Endothelial cell of umbilical vein (primary cell): ENCODE measurements around the gene QARS1. TPM values are rescaled to one million over a fixed set of nuclear protein-coding genes. Genes with fewer than 3 reads are reported as not detected.

ENCODE experiments used
- BruUV-seq: library from RNA; stranded (reverse); fragments of 400-500 nt; replicated peaks from 2 replicates; lab custom pipeline; 2021; lab: Mats Ljungman, UMichigan
- CTCF ChIA-PET: fragments of 300-600, 350-600 bp; sonication (Branson Sonifier 250); formaldehyde crosslinking; loops from one replicate; lab custom pipeline; 2021; ENCODE audit warnings: antibody characterized with exemption, inconsistent platforms; lab: Charles Lee
- POLR2A ChIA-PET: fragments of 300-600, 350-600 bp; sonication (Branson Sonifier 250); formaldehyde crosslinking; loops from one replicate; lab custom pipeline; 2021; ENCODE audit warnings: antibody characterized with exemption, inconsistent platforms; lab: Charles Lee
- DNase-seq: peaks from one replicate; pipeline ENCODE4 v3.0.0-alpha.2; 2011; ENCODE audit warnings: low read depth, low spot score
- FAIRE-seq: peaks from 2 replicates; lab custom pipeline; 2011; peaks lifted over from hg19 to GRCh38; lab: Jason Lieb, UNC
- H2AFZ ChIP-seq: 2 replicates; pipeline ENCODE4 v1.6.0; 2012; ENCODE audit warnings: low read depth, low read length, control low read depth, inconsistent platforms
- H3K27ac ChIP-seq: 2 replicates; pipeline ENCODE4 v1.5.1; 2011; ENCODE audit warnings: low read depth, mild to moderate bottlenecking, control low read depth, low read length, moderate library complexity; ENCODE audit not compliant: insufficient read depth
- H3K27me3 ChIP-seq, 2 experiments: 2 replicates each; pipeline versions ENCODE4 v1.6.0 to v1.6.1; 2011; ENCODE audit warnings: low read length in 2 of 2, mixed read lengths in 1 of 2; ENCODE audit not compliant: control insufficient read depth in 2 of 2, insufficient read depth in 2 of 2
- H3K36me3 ChIP-seq, 2 experiments: 2 replicates in 1 of 2; 3 replicates in 1 of 2; pipeline ENCODE4 v1.5.1; 2011; ENCODE audit warnings: low read length in 2 of 2, mild to moderate bottlenecking in 1 of 2, moderate library complexity in 1 of 2; ENCODE audit not compliant: control insufficient read depth in 2 of 2, insufficient read depth in 2 of 2; ENCODE audit errors: extremely low read depth in 1 of 2
- H3K4me1 ChIP-seq: 3 replicates; pipeline ENCODE4 v1.5.1; 2011; ENCODE audit warnings: mild to moderate bottlenecking, low read length; ENCODE audit not compliant: control insufficient read depth, insufficient read depth; ENCODE audit errors: extremely low read depth
- H3K4me2 ChIP-seq: 2 replicates; pipeline ENCODE4 v1.6.1; 2011; ENCODE audit warnings: low read length, control low read depth, mixed read lengths; ENCODE audit not compliant: insufficient read depth
- H3K4me3 ChIP-seq, 3 experiments: fragments of 200-600 bp in 1 of 3; sonication (generic), shearing (Covaris generic) in 1 of 3; replicated peaks in 1 of 3; 2 replicates each; pipeline ENCODE4 v1.5.1; 2011 to 2016; ENCODE audit warnings: control low read depth in 3 of 3, low read length in 3 of 3, mild to moderate bottlenecking in 2 of 3, inconsistent platforms in 1 of 3, low read depth in 1 of 3, moderate library complexity in 1 of 3; ENCODE audit not compliant: insufficient read depth in 1 of 3
- H3K79me2 ChIP-seq: 2 replicates; pipeline ENCODE4 v1.6.0; 2012; ENCODE audit warnings: low read length, inconsistent platforms; ENCODE audit not compliant: control insufficient read depth, insufficient read depth
- H3K9ac ChIP-seq: replicated peaks from 2 replicates; pipeline ENCODE3; 2011; ENCODE audit warnings: low read length, control low read depth; ENCODE audit not compliant: insufficient read depth; ENCODE audit errors: extremely low read depth
- H3K9me1 ChIP-seq: replicated peaks from 3 replicates; pipeline ENCODE4 v1.6.0; 2011; ENCODE audit warnings: mild to moderate bottlenecking, low read length; ENCODE audit not compliant: control insufficient read depth, insufficient read depth; ENCODE audit errors: extremely low read depth
- H3K9me3 ChIP-seq: replicated peaks from 2 replicates; pipeline ENCODE4 v1.5.1; 2012; ENCODE audit warnings: low read length, inconsistent platforms; ENCODE audit not compliant: control insufficient read depth, insufficient read depth
- H4K20me1 ChIP-seq: replicated peaks from 2 replicates; pipeline ENCODE3; 2011; ENCODE audit warnings: mild to moderate bottlenecking, low read length; ENCODE audit not compliant: control insufficient read depth, insufficient read depth; ENCODE audit errors: extremely low read depth
- CTCF ChIP-seq, 2 donors: IDR thresholded peaks; 1 replicate in 1 of 2; 2 replicates in 1 of 2; pipeline ENCODE4 v1.5.1; 2011; ENCODE audit warnings: low read length in 2 of 2, mild to moderate bottlenecking in 2 of 2, moderate library complexity in 2 of 2, control low read depth in 1 of 2, inconsistent platforms in 1 of 2, low read depth in 1 of 2; ENCODE audit not compliant: insufficient read depth in 1 of 2; ENCODE audit errors: extremely low read depth in 1 of 2
- EZH2 ChIP-seq: IDR thresholded peaks from 2 replicates; pipeline ENCODE4 v1.6.1; 2012; ENCODE audit warnings: borderline replicate concordance, low read depth, mild to moderate bottlenecking, moderate library complexity, low read length, inconsistent platforms; ENCODE audit not compliant: severe bottlenecking
- FOS ChIP-seq: IDR thresholded peaks from 2 replicates; pipeline ENCODE4 v1.6.1; 2011; ENCODE audit warnings: mild to moderate bottlenecking, low read length, moderate library complexity, borderline replicate concordance; ENCODE audit not compliant: insufficient read depth
- GATA2 ChIP-seq: IDR thresholded peaks from 2 replicates; pipeline ENCODE4 v1.7.0; 2011; ENCODE audit warnings: low read depth, mild to moderate bottlenecking, moderate library complexity, mixed read lengths, low read length; ENCODE audit not compliant: insufficient read length, insufficient read depth
- JUN ChIP-seq: IDR thresholded peaks from 2 replicates; pipeline ENCODE4 v1.6.1; 2011; ENCODE audit warnings: borderline replicate concordance, low read depth; ENCODE audit not compliant: insufficient read length, insufficient read depth
- MAX ChIP-seq: IDR thresholded peaks from 2 replicates; pipeline ENCODE4 v1.6.1; 2011; ENCODE audit not compliant: insufficient read depth, insufficient read length
- MYC ChIP-seq: IDR thresholded peaks from one replicate; pipeline ENCODE4 v1.6.1; 2011; ENCODE audit warnings: mild to moderate bottlenecking, low read depth, low read length
- POLR2A ChIP-seq: IDR thresholded peaks from 2 replicates; pipeline ENCODE4 v1.6.1; 2012; ENCODE audit warnings: low read depth, mild to moderate bottlenecking, control low read depth, low read length
- POLR2AphosphoS5 ChIP-seq: IDR thresholded peaks from 2 replicates; pipeline ENCODE4 v1.6.1; 2012; ENCODE audit warnings: low read depth, mild to moderate bottlenecking, control low read depth, low read length, moderate library complexity; ENCODE audit not compliant: insufficient read depth
- dilution Hi-C: fragments of 300-500 bp; cut with MboI; formaldehyde crosslinking; loops from one replicate; pipeline ENCODE4 v1.15.0; 2019; ENCODE audit warnings: low sequenced_read_pairs; ENCODE audit not compliant: extremely low pct_ligation_motif_present
- intact Hi-C: fragments of 100-400 bp; cut with micrococcal nuclease; formaldehyde crosslinking; loops from one replicate; pipeline ENCODE4 v1.10.0; 2022
- polyA plus RNA-seq, 4 experiments: library from polyadenylated mRNA; depleted of rRNA in 3 of 4; stranded (reverse) in 3 of 4; unstranded in 1 of 4; fragments of >200 nt; gene quantifications; 2 replicates each; pipeline versions ENCODE4 v1.2.1 to v1.2.3, GENCODE V29; 2011 to 2012; ENCODE audit warnings: missing spikeins in 1 of 4
- total RNA-seq: library from RNA; stranded (reverse); gene quantifications from 2 replicates; pipeline ENCODE4 v1.2.3, GENCODE V29; 2021

QARS1 gene
- total and polyA plus RNA-seq, 2 donors (not counting 3 experiments of a cell fraction or from before 2014, with no cell fraction given): 285 to 477 TPM

GRCh38 chr3:49124203-49124602 lies 19.6 kb upstream of the QARS1 start:
- FAIRE-seq (no peak), DNase-seq (no peak)
- no peak overlapping the region for H3K27ac ChIP-seq
- H4K20me1 ChIP-seq: no peaks in the 10 kb centered on the region
- H3K4me3 ChIP-seq: no peak overlapping the region
- no peak overlapping the region for H2AFZ ChIP-seq
- dilution Hi-C loops: no loop called here
- POLR2A ChIA-PET: no interaction called here
- peaks cover 9% of the 10 kb centered on the region for H3K4me1 ChIP-seq
- H3K27me3 ChIP-seq: no peaks in the 10 kb centered on the region
- H3K36me3 ChIP-seq: peaks cover 5 to 65% of the 10 kb centered on the region in 2 experiments
- CTCF ChIA-PET: no interaction called here
- H3K79me2 ChIP-seq: peaks cover 10% of the 10 kb centered on the region
- no TSS peak for BruUV-seq
- TF ChIP-seq JUN (no peak), EZH2 (no peak), POLR2A (no peak), MAX (no peak), GATA2 (no peak), CTCF (IDR thresholded peaks at IDR 0.05; ENCODE audit: extremely low read depth in 1 of 2, insufficient read depth in 1 of 2, low read depth in 1 of 2, low read length in 2 of 2) (no peak)
- intact Hi-C loops: no loop called here
- H3K9me3 ChIP-seq: no peaks in the 10 kb centered on the region
- no peak overlapping the region for H3K9ac ChIP-seq
- no peaks in the 10 kb centered on the region for H3K9me1 ChIP-seq
- no peak overlapping the region for H3K4me2 ChIP-seq

DNA sequence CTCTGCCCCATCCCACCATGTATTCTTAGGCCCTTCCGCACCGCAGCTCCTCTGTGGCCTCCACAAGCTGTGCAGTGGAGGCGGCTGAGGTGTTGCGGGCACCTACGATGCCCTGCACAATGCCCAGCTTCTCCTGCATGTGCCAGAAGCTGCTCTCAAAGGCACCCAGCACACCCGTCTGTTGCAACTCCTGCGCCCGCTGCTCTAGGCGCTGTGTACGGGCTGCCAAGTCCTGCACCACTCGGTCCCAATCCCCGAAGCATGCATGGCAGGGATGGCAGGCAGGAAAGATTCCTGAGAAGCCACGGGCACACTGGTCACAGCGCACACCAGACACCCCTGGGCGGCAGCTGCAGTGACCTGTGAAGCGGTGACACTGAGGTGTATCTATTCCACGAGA lies 19.1 kb upstream of the QARS1 start:
- no peak overlapping the region for H3K4me2 ChIP-seq
- no peak for FAIRE-seq
- no peak overlapping the region for H3K27ac ChIP-seq
- intact Hi-C loops: no loop called here
- no TSS peak for BruUV-seq
- CTCF ChIA-PET: no interaction called here
- no peak overlapping the region for H3K9ac ChIP-seq
- peaks cover 5 to 60% of the 10 kb centered on the region in 2 experiments for H3K36me3 ChIP-seq
- no peaks in the 10 kb centered on the region for H4K20me1 ChIP-seq
- POLR2A ChIA-PET: no interaction called here
- H3K9me1 ChIP-seq: no peaks in the 10 kb centered on the region
- peaks cover 14% of the 10 kb centered on the region for H3K79me2 ChIP-seq
- no peaks in the 10 kb centered on the region for H3K9me3 ChIP-seq
- TF ChIP-seq GATA2 (no peak), POLR2AphosphoS5 (no peak), MYC (no peak), MAX (no peak), FOS (no peak), JUN (no peak), CTCF (IDR thresholded peaks at IDR 0.05; ENCODE audit: extremely low read depth in 1 of 2, insufficient read depth in 1 of 2, low read depth in 1 of 2, low read length in 2 of 2) (no peak), POLR2A (no peak), EZH2 (no peak)
- no peaks in the 10 kb centered on the region for H3K27me3 ChIP-seq
- H2AFZ ChIP-seq: no peak overlapping the region
- DNase-seq: no peak
- peaks cover 12% of the 10 kb centered on the region for H3K4me1 ChIP-seq
- H3K4me3 ChIP-seq: no peak overlapping the region
- dilution Hi-C loops: no loop called here
